ENCODE results near the gene F13A1. TPM values are rescaled to one million over a fixed set of nuclear protein-coding genes. Genes with fewer than 3 reads are reported as not detected.

Gene F13A1
- total RNA-seq, 2 donors from 2014 or later, result not detected

GRCh38 chr6:6148192-6148815, 172.2 kb downstream of the F13A1 start:
- H3K4me3 Mint-ChIP-seq, result no peak overlapping the region
- peaks cover 42% of the 10 kb centered on the region for H3K27me3 Mint-ChIP-seq (ENCODE audit: low read depth)
- H3K4me1 Mint-ChIP-seq (ENCODE audit: low read depth), result no peaks in the 10 kb centered on the region
- ATAC-seq (replicated peaks in 1 of 2), result no peak
- DNase-seq, result no peak
- peaks cover 2 to 4% of the 10 kb centered on the region in 2 donors for H3K9me3 Mint-ChIP-seq
- no peak overlapping the region for H3K27ac Mint-ChIP-seq
- H3K36me3 Mint-ChIP-seq (ENCODE audit: insufficient read depth in 2 of 2), result no peaks in the 10 kb centered on the region

GRCh38 chr6:6131492-6132109, 188.9 kb downstream of the F13A1 start:
- Mint-ChIP-seq H3K4me3 (no peak overlapping the region), H3K4me1 (ENCODE audit: low read depth) (no peaks in the 10 kb centered on the region), H3K36me3 (ENCODE audit: insufficient read depth in 2 of 2) (no peaks in the 10 kb centered on the region), H3K27ac (no peak overlapping the region), H3K27me3 (ENCODE audit: low read depth) (no peaks in the 10 kb centered on the region), H3K9me3 (no peaks in the 10 kb centered on the region)
- DNase-seq, result peak; percentile 4 to 12
- no peak for ATAC-seq (replicated peaks in 1 of 2)

- Mint-ChIP-seq H3K27ac (no peak overlapping the region), H3K36me3 (ENCODE audit: insufficient read depth in 2 of 2) (peaks cover 4 to 8% of the 10 kb centered on the region in 2 donors), H3K9me3 (peaks cover 10 to 11% of the 10 kb centered on the region in 2 donors), H3K27me3 (ENCODE audit: low read depth) (peaks cover 10% of the 10 kb centered on the region), H3K4me3 (no peak overlapping the region), H3K4me1 (ENCODE audit: low read depth) (no peaks in the 10 kb centered on the region)
- DNase-seq (no peak), ATAC-seq (replicated peaks in 1 of 2) (no peak)
Observed at GRCh38 chr6:6125495-6125894, 195.0 kb downstream of the F13A1 start.

GRCh38 chr6:6123803-6124202, 196.7 kb downstream of the F13A1 start:
- ATAC-seq (replicated peaks in 1 of 2), result no peak
- Mint-ChIP-seq H3K27ac (no peak overlapping the region), H3K4me3 (no peak overlapping the region), H3K27me3 (ENCODE audit: low read depth) (peaks cover 10% of the 10 kb centered on the region), H3K36me3 (ENCODE audit: insufficient read depth in 2 of 2) (peaks cover 4 to 8% of the 10 kb centered on the region in 2 donors), H3K9me3 (peaks cover 10 to 11% of the 10 kb centered on the region in 2 donors), H3K4me1 (ENCODE audit: low read depth) (no peaks in the 10 kb centered on the region)
- DNase-seq, result no peak

- DNase-seq (no peak), ATAC-seq (replicated peaks in 1 of 2) (no peak)
- peaks cover 7 to 11% of the 10 kb centered on the region in 2 donors for H3K36me3 Mint-ChIP-seq (ENCODE audit: insufficient read depth in 2 of 2)
- peaks cover 18% of the 10 kb centered on the region for H3K27me3 Mint-ChIP-seq (ENCODE audit: low read depth)
- peaks cover 17% of the 10 kb centered on the region in 2 donors for H3K9me3 Mint-ChIP-seq
- no peaks in the 10 kb centered on the region for H3K4me1 Mint-ChIP-seq (ENCODE audit: low read depth)
- no peak overlapping the region for H3K4me3 Mint-ChIP-seq
- H3K27ac Mint-ChIP-seq, result no peak overlapping the region
Observed at GRCh38 chr6:6121943-6122342, 198.5 kb downstream of the F13A1 start.

- Mint-ChIP-seq H3K9me3 (peaks cover 8 to 14% of the 10 kb centered on the region in 2 donors), H3K4me3 (no peak overlapping the region), H3K27ac (no peak overlapping the region), H3K36me3 (ENCODE audit: insufficient read depth in 2 of 2) (peaks cover 0 to 1% of the 10 kb centered on the region in 2 donors), H3K27me3 (ENCODE audit: low read depth) (peaks cover 44% of the 10 kb centered on the region), H3K4me1 (ENCODE audit: low read depth) (no peaks in the 10 kb centered on the region)
- no peak for ATAC-seq (replicated peaks in 1 of 2)
- DNase-seq, result no peak
Observed at GRCh38 chr6:6105472-6106036, 214.9 kb downstream of the F13A1 start.

Data from activated T-cell treated with anti-CD3 and anti-CD28 coated beads, Interleukin-2, amount 50 U/mL, for 72 hours (primary cell).